Sigmoid colon (tissue), 4 donors: ENCODE measurements around the gene MTFP1.

Experiments used
- CTCF ChIP-seq, 4 experiments: fragments of 450-650 bp in 3 of 4; fragments of 200-600 bp in 1 of 4; IDR thresholded peaks; one replicate each; pipeline ENCODE4 v1.5.1; 2016 to 2019; ENCODE audit warnings: antibody characterized with exemption in 4 of 4, mild to moderate bottlenecking in 3 of 4, moderate library complexity in 2 of 4
- EP300 ChIP-seq, 4 donors: sonication (generic); formaldehyde crosslinking; IDR thresholded peaks; one replicate each; pipeline ENCODE4 v1.6.1; 2017; ENCODE audit warnings: antibody characterized with exemption in 4 of 4
- POLR2AphosphoS5 ChIP-seq, 4 donors: sonication (generic); formaldehyde crosslinking; IDR thresholded peaks; one replicate each; pipeline ENCODE4 v1.6.1; 2017; ENCODE audit warnings: antibody characterized with exemption in 4 of 4

GRCh38 chr22:30416837-30417236 lies 8.7 kb upstream of the MTFP1 start:
- TF ChIP-seq CTCF (IDR thresholded peaks at IDR 0.05) = no peak
- no peak for TF ChIP-seq POLR2AphosphoS5 (IDR thresholded peaks at IDR 0.05)
- TF ChIP-seq EP300 (IDR thresholded peaks at IDR 0.05) = no peak
